Stimulated activated naive CD4-positive, alpha-beta T cell treated with Interleukin-2 at 50 U/mL for 16 hours (primary cell): ENCODE data around the gene ASTN2.

Experiments
- DNase-seq: peaks from one replicate; lab custom pipeline; 2025; lab: John Stamatoyannopoulos, UW

Gene ASTN2

GRCh38 chr9:117415358-117415914 is 579 bp upstream of the ASTN2 start:
- DNase-seq, result no peak

GRCh38 chr9:117414220-117414905 is 494 bp downstream of the ASTN2 start:
- DNase-seq, result no peak

GRCh38 chr9:117413346-117414219 is 1.3 kb downstream of the ASTN2 start:
- DNase-seq, result no peak

GRCh38 chr9:117412841-117413240 is 2.0 kb downstream of the ASTN2 start:
- no peak for DNase-seq

- DNase-seq, result no peak
Observed at GRCh38 chr9:117412006-117412715, 2.7 kb downstream of the ASTN2 start.

- DNase-seq, result no peak
Observed at GRCh38 chr9:117411547-117411946, 3.3 kb downstream of the ASTN2 start.

GRCh38 chr9:117409321-117409720 is 5.5 kb downstream of the ASTN2 start:
- DNase-seq, result no peak

- DNase-seq, result no peak
Observed at GRCh38 chr9:117407436-117408022, 7.3 kb downstream of the ASTN2 start.

- DNase-seq, result no peak
Observed at GRCh38 chr9:117405950-117406705, 8.7 kb downstream of the ASTN2 start.

- DNase-seq, result no peak
Observed at GRCh38 chr9:117403848-117404247, 11.0 kb downstream of the ASTN2 start.

- DNase-seq, result no peak
Observed at GRCh38 chr9:117403403-117403811, 11.4 kb downstream of the ASTN2 start.

- DNase-seq, result no peak
Observed at GRCh38 chr9:117400171-117400570, 14.7 kb downstream of the ASTN2 start.

- no peak for DNase-seq
Observed at GRCh38 chr9:117395151-117395650, 19.7 kb downstream of the ASTN2 start.

- no peak for DNase-seq
Observed at GRCh38 chr9:117394655-117395054, 20.2 kb downstream of the ASTN2 start.

- DNase-seq, result no peak
Observed at GRCh38 chr9:117392992-117393391, 21.9 kb downstream of the ASTN2 start.

GRCh38 chr9:117387422-117387821 is 27.4 kb downstream of the ASTN2 start:
- DNase-seq, result no peak

GRCh38 chr9:117379341-117379740 is 35.5 kb downstream of the ASTN2 start:
- DNase-seq, result no peak

- no peak for DNase-seq
Observed at GRCh38 chr9:117377046-117377445, 37.8 kb downstream of the ASTN2 start.

GRCh38 chr9:117375956-117376355 is 38.9 kb downstream of the ASTN2 start:
- DNase-seq, result no peak

GRCh38 chr9:117374076-117374725 is 40.7 kb downstream of the ASTN2 start:
- DNase-seq, result no peak
